B cell (primary cell): ENCODE results near the gene WFS1. TPM values are rescaled to one million over a fixed set of nuclear protein-coding genes. Genes with fewer than 3 reads are reported as not detected.

Experiments used
- ATAC-seq: fragments of 200-7000 bp; cut with Tn5 transposase; one replicate; pipeline ENCODE4 v1.10.0; 2021; ENCODE audit warnings: low read depth, mild to moderate bottlenecking, moderate number of reproducible peaks, moderate library complexity
- CTCF ChIA-PET: fragments of 350-600 bp; sonication (Branson Sonifier 250); formaldehyde crosslinking; loops from one replicate; lab custom pipeline; 2021; ENCODE audit warnings: antibody characterized with exemption, inconsistent platforms; lab: Charles Lee
- POLR2A ChIA-PET: fragments of 350-600 bp; sonication (Branson Sonifier 250); formaldehyde crosslinking; loops from one replicate; lab custom pipeline; 2021; ENCODE audit warnings: antibody characterized with exemption; lab: Charles Lee
- DNase-seq: peaks from one replicate; pipeline ENCODE4 v3.0.0; 2013
- H2AFZ ChIP-seq: 2 replicates; pipeline ENCODE4 v1.6.1; 2012; ENCODE audit warnings: mild to moderate bottlenecking, low read depth, low read length; ENCODE audit not compliant: insufficient read depth, poor library complexity, severe bottlenecking
- H3K27ac ChIP-seq, 2 donors: 1 replicate in 1 of 2; 2 replicates in 1 of 2; pipeline ENCODE4 v1.5.1; 2012 to 2013; ENCODE audit warnings: low read length in 2 of 2, mild to moderate bottlenecking in 2 of 2, moderate library complexity in 1 of 2
- H3K27me3 ChIP-seq, 4 experiments: fragments of 200-600 bp in 1 of 4; sonication (generic) in 1 of 4; replicated peaks in 1 of 4; 1 replicate in 2 of 4; 2 replicates in 2 of 4; pipeline versions ENCODE4 v1.6.1 to v1.7.0; 2013 to 2016; ENCODE audit warnings: low read length in 3 of 4, mild to moderate bottlenecking in 2 of 4, mixed read lengths in 1 of 4, moderate library complexity in 1 of 4; ENCODE audit not compliant: insufficient read depth in 4 of 4, control insufficient read depth in 3 of 4; ENCODE audit errors: control extremely low read depth in 1 of 4
- H3K36me3 ChIP-seq, 2 experiments: replicated peaks in 1 of 2; 1 replicate in 1 of 2; 2 replicates in 1 of 2; pipeline versions ENCODE4 v1.6.1 to v1.7.1; 2013; ENCODE audit warnings: low read length in 1 of 2; ENCODE audit not compliant: insufficient read depth in 2 of 2, control insufficient read depth in 1 of 2; ENCODE audit errors: control extremely low read depth in 1 of 2, extremely low read depth in 1 of 2
- H3K4me1 ChIP-seq, 2 donors: fragments of 200-600 bp in 1 of 2; sonication (generic) in 1 of 2; 1 replicate in 1 of 2; 2 replicates in 1 of 2; pipeline versions ENCODE4 v1.5.1 to v1.6.1; 2013 to 2017; ENCODE audit warnings: low read length in 2 of 2; ENCODE audit not compliant: control insufficient read depth in 2 of 2, insufficient read depth in 2 of 2
- H3K4me2 ChIP-seq: replicated peaks from 2 replicates; pipeline ENCODE3; 2012; ENCODE audit warnings: mild to moderate bottlenecking, low read depth, low read length; ENCODE audit not compliant: poor library complexity, severe bottlenecking
- H3K4me3 ChIP-seq, 5 experiments: fragments of 200-600 bp in 1 of 5; sonication (generic) in 1 of 5; 1 replicate in 3 of 5; 2 replicates in 2 of 5; pipeline versions ENCODE4 v1.5.1 to v1.7.0; 2011 to 2016; ENCODE audit warnings: low read length in 4 of 5, mild to moderate bottlenecking in 4 of 5, low read depth in 2 of 5, control low read depth in 1 of 5, moderate library complexity in 1 of 5; ENCODE audit not compliant: insufficient read depth in 1 of 5; ENCODE audit errors: control extremely low read depth in 1 of 5, extremely low read depth in 1 of 5
- H3K79me2 ChIP-seq: fragments of 200-600 bp; sonication (generic); one replicate; pipeline ENCODE4 v1.6.0; 2016; ENCODE audit warnings: low read length; ENCODE audit not compliant: control insufficient read depth, insufficient read depth
- H3K9ac ChIP-seq: fragments of 200-600 bp; sonication (generic); 2 replicates; pipeline ENCODE4 v1.6.1; 2017; ENCODE audit warnings: mild to moderate bottlenecking, low read length, moderate library complexity
- H3K9me3 ChIP-seq, 3 donors: one replicate each; pipeline versions ENCODE4 v1.6.1 to v1.7.1; 2013; ENCODE audit warnings: low read length in 2 of 3; ENCODE audit not compliant: control insufficient read depth in 2 of 3, insufficient read depth in 1 of 3; ENCODE audit errors: control extremely low read depth in 1 of 3
- H4K20me1 ChIP-seq: 2 replicates; pipeline ENCODE4 v1.6.0; 2012; ENCODE audit warnings: mild to moderate bottlenecking, low read length; ENCODE audit not compliant: insufficient read depth, control insufficient read depth, poor library complexity, severe bottlenecking
- H3K27ac Mint-ChIP-seq: one replicate; pipeline ENCODE4 v1.8.0; 2021; ENCODE audit warnings: mixed read lengths
- H3K27me3 Mint-ChIP-seq: one replicate; pipeline ENCODE4 v1.8.0; 2021; ENCODE audit warnings: mixed read lengths
- H3K4me1 Mint-ChIP-seq: one replicate; pipeline ENCODE4 v1.8.0; 2021; ENCODE audit warnings: mixed read lengths
- H3K4me3 Mint-ChIP-seq: one replicate; pipeline ENCODE4 v1.8.0; 2021; ENCODE audit warnings: mixed read lengths
- H3K9me3 Mint-ChIP-seq: one replicate; pipeline ENCODE4 v1.8.0; 2022; ENCODE audit warnings: mixed read lengths; ENCODE audit not compliant: insufficient read depth
- CTCF ChIP-seq: fragments of 200-600 bp; IDR thresholded peaks from one replicate; pipeline ENCODE4 v1.8.0; 2022; ENCODE audit warnings: antibody characterized with exemption, mild to moderate bottlenecking
- EZH2 ChIP-seq: IDR thresholded peaks from 2 replicates; pipeline ENCODE4 v1.6.1; 2012; ENCODE audit warnings: borderline replicate concordance, low read depth, mild to moderate bottlenecking, moderate library complexity, low read length; ENCODE audit not compliant: insufficient read depth, poor library complexity, severe bottlenecking
- WGBS: methylation state at CpG from one replicate; pipeline ENCODE4 v1.1.5; 2013; ENCODE audit warnings: missing lambda C conversion rate; ENCODE audit not compliant: insufficient coverage; 5-methylcytosine and 5-hydroxymethylcytosine counted together
- intact Hi-C: fragments of 100-400 bp; cut with micrococcal nuclease; formaldehyde crosslinking; loops from one replicate; pipeline ENCODE4 v1.10.0; 2022
- polyA plus RNA-seq: library from polyadenylated mRNA; depleted of rRNA; stranded (reverse); fragments of >200 nt; gene quantifications from 2 replicates; pipeline ENCODE4 v1.2.3, GENCODE V29; 2012
- total RNA-seq, 2 donors: library from RNA; stranded (reverse); fragments of 120-200 nt in 1 of 2; gene quantifications; 1 replicate in 1 of 2; 2 replicates in 1 of 2; pipeline versions ENCODE4 v1.2.3 to v1.2.4, GENCODE V29; 2013 to 2022

Gene WFS1
- total and polyA plus RNA-seq, 2 donors (not counting 1 experiment from before 2014, with no cell fraction given) = 5.8 to 6.7 TPM

DNA sequence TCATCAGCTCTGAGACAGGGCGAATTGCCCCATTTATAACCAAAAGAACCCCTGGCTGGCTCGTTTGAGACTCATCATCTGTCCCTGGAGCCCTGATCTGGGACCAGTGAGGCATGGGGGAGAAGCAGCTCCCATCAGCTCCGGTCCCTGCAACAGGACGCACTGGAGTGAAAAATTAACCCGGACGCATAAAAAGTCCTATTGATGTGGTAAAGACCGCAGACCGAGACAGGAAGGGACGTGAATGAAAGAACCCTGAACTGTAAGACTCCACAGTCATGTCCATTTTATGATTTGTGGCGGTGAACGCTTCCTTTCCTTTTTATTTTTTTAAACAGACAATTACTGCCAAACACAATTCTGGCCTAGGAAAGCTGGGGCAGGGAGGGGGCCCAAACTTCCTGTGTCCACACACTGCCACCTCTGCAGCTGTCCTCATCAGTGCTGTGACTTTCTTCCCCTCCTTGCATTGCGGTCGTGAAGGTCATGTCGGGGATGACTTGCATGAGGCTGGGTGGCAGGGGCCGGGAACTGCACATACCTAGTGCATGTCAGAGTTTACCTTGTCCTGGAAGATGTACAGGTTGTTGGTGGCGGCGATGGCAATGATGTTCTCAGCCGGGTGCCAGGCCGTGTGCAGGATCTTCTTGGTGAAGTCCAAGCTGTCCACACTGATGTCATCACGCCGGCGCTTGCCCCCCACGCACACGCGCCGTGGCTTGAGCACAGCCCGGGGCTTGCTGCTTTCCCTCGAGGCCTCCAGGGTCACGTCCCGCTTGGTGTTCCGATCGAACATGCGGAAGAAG is 53.3 kb downstream of the WFS1 start:
- Histone ChIP-seq H3K4me1 (no peaks in the 10 kb centered on the region), H3K4me3 (no peak overlapping the region), H3K27ac (no peak overlapping the region), H3K4me2 (no peak overlapping the region), H2AFZ (no peak overlapping the region), H4K20me1 (no peaks in the 10 kb centered on the region), H3K9me3 (peaks cover 0 to 23% (median 0%) of the 10 kb centered on the region in 3 donors), H3K36me3 (no peaks in the 10 kb centered on the region), H3K9ac (no peak overlapping the region), H3K79me2 (no peaks in the 10 kb centered on the region), H3K27me3 (peaks cover 0 to 32% (median 5%) of the 10 kb centered on the region in 4 experiments)
- ChIA-PET CTCF (interaction anchor here (17.6 kb wide), 1 partner anchor 71 kb away, joined by 451 read pairs; no protein-coding TSS in a partner anchor), POLR2A (no interaction called here)
- Mint-ChIP-seq H3K27me3 (peaks cover 36% of the 10 kb centered on the region), H3K4me1 (no peaks in the 10 kb centered on the region), H3K4me3 (no peak overlapping the region), H3K9me3 (no peaks in the 10 kb centered on the region), H3K27ac (no peak overlapping the region)
- no peak for TF ChIP-seq EZH2
- TF ChIP-seq CTCF = no peak
- WGBS = 65% methylated on average over 28 of the region's 33 CpGs
- DNase-seq (no peak), ATAC-seq (no peak)
- intact Hi-C loops = no loop called here

DNA sequence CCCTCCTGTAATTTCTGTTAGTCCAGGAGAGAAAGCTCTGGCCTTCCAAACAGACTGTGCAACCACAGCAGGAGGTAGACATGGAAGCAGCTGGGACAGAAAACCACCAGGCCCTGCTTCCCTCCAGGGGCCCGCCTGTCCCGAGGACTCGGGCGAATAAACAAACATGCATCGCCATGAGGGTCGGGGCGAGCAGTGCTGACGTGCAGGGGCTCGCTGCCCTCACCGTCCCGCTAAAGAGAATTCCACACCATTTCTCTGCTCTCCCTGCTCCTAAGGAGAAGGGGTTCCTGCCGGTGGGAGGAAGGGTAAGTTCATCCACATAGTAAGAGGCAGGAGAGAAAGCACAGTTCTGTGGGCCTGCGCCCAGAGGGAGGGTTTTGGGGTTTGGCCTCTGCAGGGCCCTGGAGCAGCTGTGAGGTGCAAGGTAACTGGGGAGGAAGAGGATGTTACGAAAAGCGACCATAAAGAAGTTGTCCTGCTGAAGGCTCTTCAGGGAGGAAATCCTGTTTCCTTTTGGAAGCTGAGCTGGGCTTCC is 54.9 kb downstream of the WFS1 start:
- Histone ChIP-seq H3K9ac (no peak overlapping the region), H3K4me3 (no peak overlapping the region), H3K9me3 (peaks cover 0 to 22% (median 0%) of the 10 kb centered on the region in 3 donors), H4K20me1 (no peaks in the 10 kb centered on the region), H3K4me2 (no peak overlapping the region), H3K27ac (no peak overlapping the region), H3K27me3 (peaks cover 0 to 32% (median 5%) of the 10 kb centered on the region in 4 experiments), H3K36me3 (no peaks in the 10 kb centered on the region), H3K4me1 (no peaks in the 10 kb centered on the region), H2AFZ (no peak overlapping the region), H3K79me2 (no peaks in the 10 kb centered on the region)
- no peak for TF ChIP-seq EZH2
- no peak for TF ChIP-seq CTCF
- 14% methylated on average over 13 of the region's 15 CpGs for WGBS
- Mint-ChIP-seq H3K4me3 (no peak overlapping the region), H3K9me3 (no peaks in the 10 kb centered on the region), H3K27me3 (peaks cover 36% of the 10 kb centered on the region), H3K27ac (no peak overlapping the region), H3K4me1 (no peaks in the 10 kb centered on the region)
- ChIA-PET POLR2A (no interaction called here), CTCF (interaction anchor here (1.1 to 17.6 kb wide), 3 partner anchors 72 to 327 kb away, joined by 3 to 451 read pairs (median 5); no protein-coding TSS in a partner anchor)
- DNase-seq (no peak), ATAC-seq (no peak)
- intact Hi-C loops = no loop called here
